Karpas-422 (cell line): ENCODE measurements around the gene APBB3. TPM values are rescaled to one million over a fixed set of nuclear protein-coding genes. Genes with fewer than 3 reads are reported as not detected.

Source experiments
- DNase-seq: peaks from one replicate; pipeline ENCODE4 v3.0.0-alpha.2; 2015
- H2AFZ ChIP-seq: fragments of 200-600 bp; sonication (generic); 2 replicates; pipeline ENCODE4 v1.6.1; 2014; ENCODE audit warnings: antibody characterized with exemption, low read length, mixed read lengths
- H3K27ac ChIP-seq: fragments of 200-600 bp; sonication (generic); 2 replicates; pipeline ENCODE4 v1.5.1; 2014; ENCODE audit warnings: mild to moderate bottlenecking, low read length, moderate library complexity
- H3K27me3 ChIP-seq: fragments of 200-600 bp; sonication (generic); 2 replicates; pipeline ENCODE4 v1.6.1; 2014; ENCODE audit warnings: low read length, mixed read lengths
- H3K36me3 ChIP-seq: fragments of 200-600 bp; sonication (generic); 2 replicates; pipeline ENCODE4 v1.6.1; 2014; ENCODE audit warnings: low read length, mixed read lengths; ENCODE audit not compliant: insufficient read depth
- H3K4me1 ChIP-seq: fragments of 200-600 bp; sonication (generic); 2 replicates; pipeline ENCODE4 v1.6.1; 2014; ENCODE audit warnings: mild to moderate bottlenecking, low read length, mixed read lengths
- H3K4me2 ChIP-seq: fragments of 200-600 bp; sonication (generic); 2 replicates; pipeline ENCODE4 v1.6.1; 2014; ENCODE audit warnings: low read length, low read depth, mild to moderate bottlenecking; ENCODE audit not compliant: poor library complexity, severe bottlenecking
- H3K4me3 ChIP-seq: fragments of 200-600 bp; sonication (generic); 2 replicates; pipeline ENCODE4 v1.5.1; 2014; ENCODE audit warnings: mild to moderate bottlenecking, antibody characterized with exemption, low read length, mixed read lengths
- H3K79me2 ChIP-seq: fragments of 200-600 bp; sonication (generic); 2 replicates; pipeline ENCODE4 v1.6.1; 2014; ENCODE audit warnings: mild to moderate bottlenecking, low read length, mixed read lengths
- H3K9ac ChIP-seq: fragments of 200-600 bp; sonication (generic); 2 replicates; pipeline ENCODE4 v1.6.0; 2014; ENCODE audit warnings: low read length
- H3K9me2 ChIP-seq: fragments of 200-600 bp; sonication (generic), shearing (Covaris generic); replicated peaks from 2 replicates; pipeline ENCODE4 v1.6.0; 2014; ENCODE audit warnings: mild to moderate bottlenecking, low read length, moderate library complexity; ENCODE audit not compliant: insufficient read depth
- H3K9me3 ChIP-seq: fragments of 300-700, 200-600 bp; sonication (generic); 2 replicates; pipeline ENCODE4 v1.6.1; 2014; ENCODE audit warnings: low read length, mixed read lengths
- H4K20me1 ChIP-seq: fragments of 200-600 bp; sonication (generic); 2 replicates; pipeline ENCODE4 v1.6.1; 2014; ENCODE audit warnings: mild to moderate bottlenecking, antibody characterized with exemption, low read length, low read depth; ENCODE audit not compliant: insufficient read depth
- total RNA-seq: library from RNA; depleted of rRNA; stranded (reverse); fragments of >200 nt; shearing (Covaris generic); gene quantifications from 2 replicates; pipeline ENCODE4 v1.2.3, GENCODE V29; 2014; ENCODE audit warnings: low replicate concordance

Gene APBB3
- total RNA-seq, 1 experiment from 2014 or later = 33.2 TPM

DNA sequence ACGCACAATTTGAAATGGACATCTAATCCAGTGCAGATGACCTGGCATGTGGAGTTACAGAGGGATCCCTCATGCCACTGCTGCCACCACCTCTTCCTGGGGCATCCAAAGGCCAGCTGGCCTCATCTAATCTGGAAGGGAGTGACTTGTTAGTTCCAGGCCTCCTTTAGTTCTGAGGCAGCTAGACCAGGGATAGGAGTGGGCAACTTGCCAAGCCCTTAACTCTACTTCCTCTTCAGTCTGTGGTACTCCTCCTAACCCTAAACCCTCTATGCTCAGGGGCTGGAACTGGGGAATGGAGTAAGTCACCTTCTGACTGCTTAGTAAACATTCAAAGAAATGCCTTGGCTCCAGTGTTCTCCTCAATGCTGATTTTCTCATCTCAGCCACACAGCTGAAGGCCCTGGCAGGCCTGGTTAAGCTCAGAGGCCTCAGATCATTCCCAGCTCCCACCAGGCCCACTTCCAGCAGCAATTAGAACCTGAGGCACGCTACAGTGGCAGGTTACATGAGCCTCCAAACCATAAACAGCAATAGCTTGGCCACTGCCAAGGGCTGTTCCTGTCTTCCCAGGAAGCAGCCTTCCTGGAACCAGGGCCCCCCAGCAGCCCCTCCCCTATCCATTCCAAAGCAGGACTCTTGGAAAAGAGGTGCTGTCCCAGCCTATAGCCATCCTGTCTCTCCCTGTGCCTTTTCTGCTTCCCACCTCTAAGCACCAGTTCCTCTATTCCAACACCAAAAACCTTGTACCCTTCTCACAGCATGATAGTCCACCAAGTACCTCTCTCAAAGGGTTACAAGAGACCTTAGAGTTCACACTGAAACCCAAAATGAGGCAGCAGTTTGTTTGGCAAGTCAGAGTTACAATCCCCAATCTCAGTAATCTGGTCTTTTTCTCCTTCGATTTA is 14.9 kb downstream of the APBB3 start:
- Histone ChIP-seq H3K9me2 (no peaks in the 10 kb centered on the region), H3K9me3 (no peaks in the 10 kb centered on the region), H3K27ac (no peak overlapping the region), H3K4me3 (no peak overlapping the region), H3K9ac (no peak overlapping the region), H3K27me3 (no peaks in the 10 kb centered on the region), H3K4me2 (no peak overlapping the region), H3K79me2 (peaks cover 47% of the 10 kb centered on the region), H4K20me1 (no peaks in the 10 kb centered on the region), H3K4me1 (peaks cover 35% of the 10 kb centered on the region), H3K36me3 (peaks cover 47% of the 10 kb centered on the region), H2AFZ (no peak overlapping the region)
- DNase-seq = peak; percentile 59

DNA sequence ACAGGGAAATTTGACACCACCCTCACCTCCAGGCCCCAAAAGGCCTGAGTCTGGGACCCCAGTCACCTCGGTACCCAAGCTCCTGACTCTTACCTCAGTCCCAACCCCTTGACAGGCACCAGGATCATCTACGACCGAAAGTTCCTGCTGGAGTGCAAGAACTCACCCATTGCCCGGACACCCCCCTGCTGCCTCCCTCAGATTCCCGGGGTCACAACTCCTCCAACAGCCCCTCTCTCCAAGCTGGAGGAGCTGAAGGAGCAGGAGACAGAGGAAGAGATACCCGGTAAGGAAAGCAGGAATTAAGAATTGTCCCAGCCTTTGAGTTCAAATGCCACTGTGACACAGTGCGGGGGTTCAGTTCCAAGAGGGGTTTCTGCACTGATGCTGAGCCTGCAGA is 15.6 kb downstream of the APBB3 start:
- Histone ChIP-seq H3K27me3 (no peaks in the 10 kb centered on the region), H2AFZ (no peak overlapping the region), H3K4me1 (peaks cover 28% of the 10 kb centered on the region), H3K9me3 (no peaks in the 10 kb centered on the region), H3K4me2 (no peak overlapping the region), H4K20me1 (no peaks in the 10 kb centered on the region), H3K4me3 (no peak overlapping the region), H3K9me2 (no peaks in the 10 kb centered on the region), H3K36me3 (peaks cover 48% of the 10 kb centered on the region), H3K79me2 (peaks cover 40% of the 10 kb centered on the region), H3K9ac (peak overlapping the region; percentile 72), H3K27ac (peak overlapping the region; percentile 48; the same call in 1 of the 2 replicates)
- DNase-seq = no peak

DNA sequence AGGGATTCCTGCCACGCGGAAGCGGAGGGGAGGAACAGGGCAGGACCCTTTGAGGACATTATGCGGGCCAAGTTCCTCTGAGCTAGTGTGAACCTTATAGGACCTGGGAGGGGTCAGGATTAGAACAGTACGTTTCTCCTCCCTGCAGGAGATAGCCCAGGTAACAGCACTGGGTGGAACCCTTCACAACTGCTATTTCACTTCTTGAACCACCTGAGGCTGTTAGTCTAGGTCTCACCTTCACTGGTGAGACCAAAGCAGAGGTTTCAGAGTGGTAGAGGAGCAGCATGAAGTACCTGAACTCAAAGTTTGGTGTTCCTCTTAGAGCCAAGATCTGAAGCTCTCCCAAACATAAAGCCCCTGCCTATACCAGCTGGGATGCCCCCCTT is 16.1 kb downstream of the APBB3 start:
- peak overlapping the region; percentile 51; the same call in 1 of the 2 replicates for H3K4me3 ChIP-seq
- H4K20me1 ChIP-seq = no peaks in the 10 kb centered on the region
- no peaks in the 10 kb centered on the region for H3K27me3 ChIP-seq
- H3K9ac ChIP-seq = peak overlapping the region; percentile 72
- no peaks in the 10 kb centered on the region for H3K9me2 ChIP-seq
- H3K4me2 ChIP-seq = peak overlapping the region; percentile 68
- DNase-seq = no peak
- peak overlapping the region; percentile 48; the same call in 1 of the 2 replicates for H3K27ac ChIP-seq
- H3K79me2 ChIP-seq = peaks cover 35% of the 10 kb centered on the region
- peaks cover 26% of the 10 kb centered on the region for H3K4me1 ChIP-seq
- H3K36me3 ChIP-seq = peaks cover 48% of the 10 kb centered on the region
- H3K9me3 ChIP-seq = no peaks in the 10 kb centered on the region
- H2AFZ ChIP-seq = no peak overlapping the region

GRCh38 chr5:140547508-140548299 is 16.7 kb downstream of the APBB3 start, which contains the start of gene EIF4EBP3:
EIF4EBP3 (plus strand) TSS chr5:140547662; CDS start chr5:140547738, 76 bp downstream.
- DNase-seq = peak; percentile 94
- Histone ChIP-seq H3K4me1 (peaks cover 24% of the 10 kb centered on the region), H2AFZ (no peak within 1 kb of the TSS), H3K4me2 (peak within 1 kb of the TSS; percentile 68), H3K36me3 (peaks cover 45% of the 10 kb centered on the region), H3K79me2 (peaks cover 29% of the 10 kb centered on the region), H3K27me3 (no peaks in the 10 kb centered on the region), H3K9me2 (no peaks in the 10 kb centered on the region), H3K27ac (peak within 1 kb of the TSS; percentile 48; the same call in 1 of the 2 replicates), H3K9me3 (no peaks in the 10 kb centered on the region), H4K20me1 (no peaks in the 10 kb centered on the region), H3K9ac (peak within 1 kb of the TSS; percentile 72), H3K4me3 (peak within 1 kb of the TSS; percentile 51; the same call in 1 of the 2 replicates)

DNA sequence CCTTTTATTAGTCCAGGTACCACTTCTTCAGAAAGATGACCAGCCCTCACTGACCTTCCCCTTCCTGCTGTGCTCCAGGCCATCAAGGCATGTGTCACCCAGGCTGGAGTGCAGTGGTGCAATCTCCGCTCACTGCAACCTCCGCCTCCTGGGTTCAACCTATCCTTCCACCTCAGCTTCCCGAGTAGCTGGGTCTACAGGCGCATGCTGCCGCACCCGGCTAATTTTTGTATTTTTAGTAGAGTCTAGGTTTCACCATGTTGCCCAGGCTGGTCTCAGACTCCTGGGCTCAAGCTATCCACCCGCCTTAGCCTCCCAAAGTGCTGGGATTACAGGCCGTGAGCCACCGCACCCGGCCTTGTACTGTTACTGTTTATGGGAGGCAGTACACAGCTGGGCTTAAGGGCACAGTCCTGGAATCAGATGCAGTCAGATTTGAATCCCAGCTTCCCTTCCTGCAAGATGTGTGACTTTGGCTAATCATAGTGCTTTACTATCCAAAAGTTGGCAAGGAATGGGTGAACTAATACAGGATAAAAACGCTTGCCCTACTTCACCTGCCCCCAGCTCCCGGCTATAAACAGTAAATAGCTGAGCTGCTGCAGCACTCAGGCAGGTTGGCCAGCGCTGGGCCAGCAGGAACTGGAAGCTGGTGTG is 17.4 kb downstream of the APBB3 start:
- H3K27ac ChIP-seq = no peak overlapping the region
- no peak overlapping the region for H3K4me3 ChIP-seq
- H3K79me2 ChIP-seq = peaks cover 24% of the 10 kb centered on the region
- H3K9ac ChIP-seq = peak overlapping the region; percentile 22; the same call in 1 of the 2 replicates
- H4K20me1 ChIP-seq = no peaks in the 10 kb centered on the region
- peaks cover 24% of the 10 kb centered on the region for H3K4me1 ChIP-seq
- H3K27me3 ChIP-seq = no peaks in the 10 kb centered on the region
- H3K36me3 ChIP-seq = peaks cover 46% of the 10 kb centered on the region
- no peaks in the 10 kb centered on the region for H3K9me2 ChIP-seq
- no peaks in the 10 kb centered on the region for H3K9me3 ChIP-seq
- H2AFZ ChIP-seq = no peak overlapping the region
- peak overlapping the region; percentile 68 for H3K4me2 ChIP-seq
- DNase-seq = no peak

- no peak overlapping the region for H3K4me2 ChIP-seq
- H3K9me2 ChIP-seq = no peaks in the 10 kb centered on the region
- H3K9me3 ChIP-seq = no peaks in the 10 kb centered on the region
- DNase-seq = no peak
- no peak overlapping the region for H3K9ac ChIP-seq
- H3K4me3 ChIP-seq = no peak overlapping the region
- peaks cover 52% of the 10 kb centered on the region for H3K36me3 ChIP-seq
- H2AFZ ChIP-seq = no peak overlapping the region
- H3K79me2 ChIP-seq = peaks cover 15% of the 10 kb centered on the region
- H3K27ac ChIP-seq = no peak overlapping the region
- H3K27me3 ChIP-seq = no peaks in the 10 kb centered on the region
- peaks cover 24% of the 10 kb centered on the region for H3K4me1 ChIP-seq
- H4K20me1 ChIP-seq = no peaks in the 10 kb centered on the region
Measured at GRCh38 chr5:140545606-140546005, 18.8 kb downstream of the APBB3 start.

DNA sequence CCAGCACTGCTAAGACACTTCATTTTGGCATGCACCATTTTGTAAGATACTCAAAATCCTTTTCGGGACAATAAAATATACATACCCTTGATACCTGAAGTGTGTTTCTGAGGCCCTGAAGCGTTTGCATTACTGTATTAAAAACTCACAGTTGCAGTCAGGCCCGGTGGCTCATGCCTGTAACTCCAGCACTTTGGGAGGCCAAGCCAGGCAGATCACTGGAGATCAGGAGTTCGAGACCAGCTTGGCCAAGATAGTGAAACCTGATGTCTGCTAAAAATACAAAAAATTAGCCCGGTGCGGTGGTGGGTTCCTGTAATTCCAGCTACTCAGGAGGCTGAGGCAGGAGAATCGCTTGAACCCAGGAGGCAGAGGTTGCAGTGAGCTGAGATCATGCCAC is 19.4 kb downstream of the APBB3 start:
- H3K4me1 ChIP-seq = peaks cover 24% of the 10 kb centered on the region
- H2AFZ ChIP-seq = no peak overlapping the region
- H3K27ac ChIP-seq = no peak overlapping the region
- H3K27me3 ChIP-seq = no peaks in the 10 kb centered on the region
- H3K9me2 ChIP-seq = no peaks in the 10 kb centered on the region
- peaks cover 53% of the 10 kb centered on the region for H3K36me3 ChIP-seq
- H4K20me1 ChIP-seq = no peaks in the 10 kb centered on the region
- H3K9ac ChIP-seq = no peak overlapping the region
- no peak overlapping the region for H3K4me2 ChIP-seq
- no peaks in the 10 kb centered on the region for H3K9me3 ChIP-seq
- H3K4me3 ChIP-seq = no peak overlapping the region
- DNase-seq = no peak
- peaks cover 15% of the 10 kb centered on the region for H3K79me2 ChIP-seq
